ENCODE data around the gene FYB1. TPM values are rescaled to one million over a fixed set of nuclear protein-coding genes. Genes with fewer than 3 reads are reported as not detected.

The FYB1 gene
- total RNA-seq, 1 donor from 2014 or later = not detected

DNA sequence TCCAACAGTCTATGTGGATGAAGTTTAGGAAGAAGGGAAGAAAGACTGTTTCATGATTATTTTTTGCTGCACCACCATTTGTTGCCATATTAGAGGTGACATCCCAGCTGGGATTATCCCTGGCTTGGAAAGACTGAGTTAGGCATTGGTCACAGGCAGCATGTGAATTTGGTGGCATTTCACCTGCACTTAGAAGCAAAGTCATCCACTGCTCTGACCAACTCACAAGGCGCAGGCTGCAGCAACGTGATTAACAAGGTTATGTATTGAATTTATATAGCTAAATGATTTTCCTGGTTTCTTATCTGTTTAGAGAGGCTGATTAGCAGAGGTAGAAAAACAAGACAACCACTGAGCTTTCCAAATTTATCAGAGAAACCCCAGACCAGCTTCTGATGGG is 2.7 kb downstream of the FYB1 start:
- H3K4me1 Mint-ChIP-seq (ENCODE audit: low read depth, unreplicated experiment) = no peaks in the 10 kb centered on the region
- no peak overlapping the region for H3K4me3 Mint-ChIP-seq (ENCODE audit: unreplicated experiment)
- peaks cover 2% of the 10 kb centered on the region for H3K27me3 Mint-ChIP-seq (ENCODE audit: unreplicated experiment)
- H3K27ac Mint-ChIP-seq (ENCODE audit: unreplicated experiment) = no peak overlapping the region
- peaks cover 2% of the 10 kb centered on the region for H3K9me3 Mint-ChIP-seq (ENCODE audit: unreplicated experiment)
- TF ChIP-seq CTCF (IDR thresholded peaks at IDR 0.05; ENCODE audit: partially characterized antibody, unreplicated experiment) = no peak
- no peaks in the 10 kb centered on the region for H3K36me3 Mint-ChIP-seq (ENCODE audit: unreplicated experiment)
- DNase-seq = no peak

DNA sequence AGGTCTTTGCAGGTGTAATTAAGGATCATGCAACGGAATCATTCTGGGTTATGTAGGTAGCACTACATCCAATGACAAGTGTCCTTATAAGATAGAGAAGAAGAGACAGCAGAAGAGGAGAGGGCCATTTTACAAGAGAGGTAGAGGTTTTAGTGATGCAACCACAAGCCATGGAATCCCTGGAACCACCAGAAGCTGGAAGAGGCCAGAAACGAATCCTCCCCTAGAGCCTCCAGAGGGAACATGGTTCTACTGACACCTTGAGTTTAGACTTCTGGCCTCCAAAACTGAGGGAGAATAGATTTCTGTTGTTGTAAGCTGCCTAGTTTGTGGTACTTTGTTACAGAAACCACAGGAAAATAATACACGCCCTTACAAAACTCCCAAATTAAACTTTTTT is 3.5 kb downstream of the FYB1 start:
- Mint-ChIP-seq H3K36me3 (ENCODE audit: unreplicated experiment) (no peaks in the 10 kb centered on the region), H3K4me1 (ENCODE audit: low read depth, unreplicated experiment) (no peaks in the 10 kb centered on the region), H3K9me3 (ENCODE audit: unreplicated experiment) (peaks cover 2% of the 10 kb centered on the region), H3K27ac (ENCODE audit: unreplicated experiment) (no peak overlapping the region), H3K4me3 (ENCODE audit: unreplicated experiment) (no peak overlapping the region), H3K27me3 (ENCODE audit: unreplicated experiment) (peaks cover 2% of the 10 kb centered on the region)
- TF ChIP-seq CTCF (IDR thresholded peaks at IDR 0.05; ENCODE audit: partially characterized antibody, unreplicated experiment) = no peak
- no peak for DNase-seq

DNA sequence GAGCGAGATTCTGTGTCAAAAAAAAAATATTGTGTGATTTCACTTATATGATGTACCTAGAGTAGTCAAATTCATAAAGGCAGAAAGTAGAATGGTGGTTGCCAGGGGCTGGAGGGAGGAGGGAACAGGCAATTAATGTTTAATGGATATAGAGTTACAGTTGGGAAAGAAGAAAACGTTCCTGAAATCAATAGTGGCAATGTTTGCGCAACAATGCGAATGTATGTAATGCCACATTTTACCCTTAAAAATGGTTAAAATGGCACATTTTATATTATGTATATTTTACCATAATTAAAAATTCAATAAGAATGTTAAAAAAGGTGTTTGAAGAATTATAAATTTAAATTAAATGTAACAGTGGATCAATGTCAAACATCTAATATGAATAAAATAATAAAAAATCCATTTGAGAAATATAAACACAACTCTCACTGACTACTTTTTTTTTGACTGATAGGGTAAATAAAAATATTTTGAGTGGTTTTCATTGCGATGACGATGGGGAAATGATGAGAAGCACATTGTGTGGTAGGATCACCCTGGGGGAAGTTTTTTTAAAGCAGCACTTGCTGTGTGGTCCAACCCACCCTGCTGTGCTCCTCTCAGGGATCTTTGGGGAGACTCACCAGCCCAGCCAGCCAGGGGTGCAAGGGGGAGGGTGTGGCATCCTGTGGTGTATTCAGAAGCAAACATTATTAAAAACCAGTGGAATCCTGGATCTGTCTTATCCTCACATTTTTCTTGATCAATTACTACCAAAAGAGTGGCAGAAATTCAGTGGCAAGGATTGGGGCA is 4.3 kb downstream of the FYB1 start:
- H3K9me3 Mint-ChIP-seq (ENCODE audit: unreplicated experiment) = peaks cover 2% of the 10 kb centered on the region
- H3K4me3 Mint-ChIP-seq (ENCODE audit: unreplicated experiment) = no peak overlapping the region
- no peak for TF ChIP-seq CTCF (IDR thresholded peaks at IDR 0.05; ENCODE audit: partially characterized antibody, unreplicated experiment)
- peaks cover 2% of the 10 kb centered on the region for H3K27me3 Mint-ChIP-seq (ENCODE audit: unreplicated experiment)
- no peak for DNase-seq
- no peak overlapping the region for H3K27ac Mint-ChIP-seq (ENCODE audit: unreplicated experiment)
- no peaks in the 10 kb centered on the region for H3K36me3 Mint-ChIP-seq (ENCODE audit: unreplicated experiment)
- H3K4me1 Mint-ChIP-seq (ENCODE audit: low read depth, unreplicated experiment) = no peaks in the 10 kb centered on the region

DNA sequence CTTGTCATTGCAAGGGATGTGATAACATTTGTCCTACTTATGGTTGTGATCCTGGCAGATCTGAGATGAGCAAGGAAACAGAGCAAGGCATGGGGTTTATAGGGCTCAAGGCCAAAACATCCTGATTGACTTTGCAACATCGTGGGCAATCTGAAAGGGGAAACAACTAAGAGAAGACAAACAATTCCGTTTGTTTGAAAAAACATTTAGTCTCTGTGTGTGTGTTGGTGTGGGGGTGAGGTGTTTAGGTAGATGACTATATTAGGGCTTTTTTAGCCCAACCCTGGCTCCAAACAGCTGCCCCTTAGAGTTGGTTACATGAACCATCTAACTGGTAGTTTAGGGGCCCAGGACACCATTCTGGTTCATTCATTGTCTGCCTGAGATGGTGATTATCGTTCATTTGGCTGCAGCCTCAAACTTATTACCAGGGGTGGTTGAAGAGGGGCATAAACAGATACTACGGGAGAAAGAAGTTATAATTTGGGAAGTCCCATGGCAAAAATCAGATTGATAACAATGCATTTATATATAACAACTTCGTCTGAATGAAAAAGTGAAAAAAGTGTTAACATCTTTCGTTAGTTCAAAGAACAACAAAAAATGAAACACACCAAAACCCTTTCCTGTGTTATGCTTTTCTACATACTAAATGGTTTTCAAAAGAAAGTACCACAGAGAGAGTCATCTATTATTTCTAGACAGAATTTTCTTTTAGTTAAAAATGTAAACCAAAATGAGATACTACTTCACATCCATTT is 5.7 kb downstream of the FYB1 start:
- H3K36me3 Mint-ChIP-seq (ENCODE audit: unreplicated experiment) = no peaks in the 10 kb centered on the region
- no peak overlapping the region for H3K27ac Mint-ChIP-seq (ENCODE audit: unreplicated experiment)
- H3K4me3 Mint-ChIP-seq (ENCODE audit: unreplicated experiment) = no peak overlapping the region
- peaks cover 2% of the 10 kb centered on the region for H3K9me3 Mint-ChIP-seq (ENCODE audit: unreplicated experiment)
- H3K27me3 Mint-ChIP-seq (ENCODE audit: unreplicated experiment) = peaks cover 4% of the 10 kb centered on the region
- TF ChIP-seq CTCF (IDR thresholded peaks at IDR 0.05; ENCODE audit: partially characterized antibody, unreplicated experiment) = no peak
- no peak for DNase-seq
- no peaks in the 10 kb centered on the region for H3K4me1 Mint-ChIP-seq (ENCODE audit: low read depth, unreplicated experiment)

DNA sequence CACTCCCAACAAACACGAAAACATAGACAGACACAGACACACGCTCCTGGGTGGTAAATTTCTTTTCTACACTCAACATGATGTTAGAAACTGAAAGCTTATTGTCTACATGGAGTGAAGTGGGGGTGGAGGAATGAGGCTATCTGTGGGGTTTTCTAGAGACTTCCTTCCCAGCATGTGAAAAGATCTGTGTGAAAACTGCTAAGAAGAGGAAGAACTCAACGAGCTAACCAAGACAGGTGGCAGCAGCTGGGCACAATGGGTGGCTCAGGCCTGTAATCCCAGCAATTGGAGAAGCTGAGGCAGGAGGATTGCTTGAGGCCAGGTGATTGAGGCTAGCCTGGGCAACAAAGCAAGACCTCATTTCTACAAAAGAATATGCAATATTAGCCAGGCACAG is 7.6 kb downstream of the FYB1 start:
- DNase-seq = no peak
- no peak for TF ChIP-seq CTCF (IDR thresholded peaks at IDR 0.05; ENCODE audit: partially characterized antibody, unreplicated experiment)
- Mint-ChIP-seq H3K9me3 (ENCODE audit: unreplicated experiment) (peaks cover 2% of the 10 kb centered on the region), H3K36me3 (ENCODE audit: unreplicated experiment) (no peaks in the 10 kb centered on the region), H3K4me1 (ENCODE audit: low read depth, unreplicated experiment) (no peaks in the 10 kb centered on the region), H3K27ac (ENCODE audit: unreplicated experiment) (no peak overlapping the region), H3K27me3 (ENCODE audit: unreplicated experiment) (peaks cover 4% of the 10 kb centered on the region), H3K4me3 (ENCODE audit: unreplicated experiment) (no peak overlapping the region)

All from glutamatergic neuron (in vitro differentiated cells).